Inflammatory macrophage treated with lipopolysaccharide for 4 hours (primary cell): ENCODE results near the gene NMUR1.
A peak's percentile ranks its signal among the peaks of the same experiment; 100 is the strongest.
"Not testable (repeated sequence)": the region's sequence is repeated elsewhere in the genome, so short reads cannot be mapped to it uniquely, and the experiment has no call there.

Experiments used
- DNase-seq: peaks from one replicate; pipeline ENCODE4 v3.0.0-alpha.2; 2020

The NMUR1 gene

DNA sequence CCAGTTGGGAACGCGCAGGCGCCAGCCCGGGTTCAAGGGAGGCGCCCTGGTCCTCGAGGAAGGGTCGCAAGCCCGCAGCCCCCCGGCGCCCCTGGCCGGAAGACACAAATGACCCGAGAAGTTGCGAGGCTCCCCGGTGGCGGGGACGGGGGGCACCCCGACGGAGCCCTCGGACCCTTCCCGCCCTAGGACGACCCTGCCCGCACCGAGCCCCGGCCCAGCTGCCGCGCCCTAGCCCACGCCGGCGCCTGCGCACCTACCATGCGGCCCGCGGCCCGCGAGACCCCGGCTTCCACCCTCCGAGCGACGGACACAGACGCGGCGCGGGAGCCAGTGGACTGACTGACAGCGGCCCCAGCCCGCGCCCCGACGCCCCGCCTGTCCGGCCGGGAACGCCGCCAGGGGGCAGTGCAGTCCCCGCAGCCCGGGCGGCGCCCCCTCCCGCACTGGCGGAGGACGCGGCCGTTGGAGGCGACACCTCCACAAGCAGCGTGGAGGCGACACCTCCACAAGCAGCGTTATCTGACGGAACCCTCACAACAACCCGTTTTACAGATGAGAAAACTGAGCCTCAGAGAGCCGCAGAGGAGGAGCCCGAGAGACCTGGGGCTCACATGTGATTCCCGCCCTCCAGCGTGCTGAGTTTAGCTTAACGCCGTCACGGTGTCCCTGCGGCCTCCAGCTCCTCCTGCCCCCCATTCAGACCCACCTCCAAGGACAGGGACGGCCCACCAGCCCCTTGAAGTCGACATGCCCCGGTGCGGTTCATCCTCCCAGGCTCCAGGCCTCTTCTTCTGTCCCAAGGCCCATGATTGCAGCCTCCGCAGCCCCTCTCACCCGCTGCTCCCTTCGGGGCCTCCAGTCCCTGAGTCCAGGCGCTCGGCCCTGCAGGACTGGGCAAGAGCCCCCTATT lies at the start of gene NMUR1:
Gene NMUR1 (minus strand): TSS at position 347 of the 913 bp plus-strand sequence. CDS start 84 bp downstream, at position 263.
- peak; percentile 40 for DNase-seq

DNA sequence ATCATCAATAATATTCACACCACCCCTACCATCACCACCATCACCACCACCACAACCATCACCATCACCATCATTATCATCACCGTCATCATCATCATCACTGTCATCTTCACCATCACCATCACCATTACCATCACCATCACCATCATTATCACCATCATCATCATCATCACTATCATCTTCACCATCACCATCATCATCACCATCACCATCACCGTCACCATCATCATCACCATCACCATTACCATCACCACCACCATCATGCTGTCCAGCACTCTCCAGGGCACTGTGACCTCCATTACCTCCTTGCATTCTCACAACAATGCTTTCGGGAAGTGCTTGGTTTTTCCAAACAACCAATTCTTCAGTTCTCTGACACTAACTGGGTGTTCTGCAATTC lies 49.3 kb upstream of the NMUR1 start:
- DNase-seq, result no peak

- not testable (repeated sequence) for DNase-seq
These were observed 48.4 kb upstream of the NMUR1 start for GRCh38 chr2:231578655-231579054.

- no peak for DNase-seq
These were observed 46.2 kb upstream of the NMUR1 start for GRCh38 chr2:231576465-231576864.

DNA sequence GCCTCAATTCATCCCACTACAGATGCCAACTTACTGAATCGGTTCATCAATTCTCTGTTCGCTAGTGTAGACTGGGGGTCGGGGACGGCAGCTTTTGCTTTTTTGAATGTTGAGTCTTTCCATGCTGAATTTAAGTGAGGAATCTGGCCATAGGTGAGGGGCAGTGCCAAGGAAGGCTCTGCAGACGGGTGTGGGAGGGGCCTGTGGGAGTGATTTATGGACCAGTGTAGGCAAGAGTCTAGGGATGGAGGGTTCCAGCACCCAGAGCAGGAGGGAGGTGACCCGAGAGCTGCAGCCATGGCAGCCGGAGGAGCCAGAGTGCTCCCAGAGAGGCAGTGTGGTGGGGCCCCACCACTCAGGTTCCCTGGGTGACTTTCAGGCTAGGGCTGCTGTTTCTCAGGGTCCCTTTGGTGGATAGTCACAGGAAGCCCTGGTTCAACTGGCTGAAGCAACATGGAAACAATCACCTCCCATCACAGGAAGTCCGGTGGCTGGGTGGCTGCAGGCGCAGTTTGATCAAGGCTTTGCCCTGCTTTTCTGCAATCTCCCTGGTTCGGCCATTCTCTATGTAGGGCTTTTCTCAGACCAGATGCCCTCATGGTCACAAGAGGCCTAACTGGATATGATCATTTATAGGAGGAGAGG lies 45.5 kb upstream of the NMUR1 start:
- DNase-seq, result no peak

DNA sequence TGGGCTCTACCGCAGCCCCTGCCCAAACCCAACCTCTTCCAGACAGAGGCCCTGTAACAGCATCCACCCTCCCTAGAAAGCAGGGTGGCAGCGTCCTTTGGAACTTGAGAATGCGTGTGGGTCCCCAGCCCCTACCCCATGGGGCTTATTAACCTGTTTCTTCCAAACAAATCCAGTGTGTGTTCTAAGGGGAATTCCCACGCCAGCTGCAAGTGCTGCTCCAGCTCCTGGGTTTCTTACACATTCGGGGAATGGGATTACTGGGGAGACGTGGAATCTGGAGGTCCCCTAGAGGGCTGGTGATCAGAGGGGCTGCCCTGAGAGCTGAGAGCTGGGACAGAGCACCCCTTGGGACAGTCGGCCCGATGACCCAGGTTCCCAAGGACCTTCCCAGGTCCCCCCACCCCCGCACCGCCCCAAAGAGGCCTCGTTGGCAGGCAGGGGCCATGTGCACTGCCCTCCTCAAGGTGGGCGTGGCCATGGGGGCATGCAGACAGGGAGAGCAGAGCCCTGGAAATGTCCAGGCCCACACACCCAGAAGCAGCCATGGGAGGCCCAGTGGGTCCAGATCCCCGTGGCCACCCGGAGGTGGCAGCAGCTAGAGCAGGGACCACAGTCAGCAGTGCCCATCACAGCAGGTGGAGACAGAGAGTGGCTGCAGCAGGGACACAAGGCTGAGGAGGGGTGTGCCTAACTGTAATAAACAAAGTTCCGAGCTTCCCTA lies 43.6 kb upstream of the NMUR1 start:
- no peak for DNase-seq

GRCh38 chr2:231573096-231573495 lies 42.9 kb upstream of the NMUR1 start:
- DNase-seq, result no peak

- DNase-seq, result no peak
These were observed 41.5 kb upstream of the NMUR1 start for GRCh38 chr2:231571661-231572191.

DNA sequence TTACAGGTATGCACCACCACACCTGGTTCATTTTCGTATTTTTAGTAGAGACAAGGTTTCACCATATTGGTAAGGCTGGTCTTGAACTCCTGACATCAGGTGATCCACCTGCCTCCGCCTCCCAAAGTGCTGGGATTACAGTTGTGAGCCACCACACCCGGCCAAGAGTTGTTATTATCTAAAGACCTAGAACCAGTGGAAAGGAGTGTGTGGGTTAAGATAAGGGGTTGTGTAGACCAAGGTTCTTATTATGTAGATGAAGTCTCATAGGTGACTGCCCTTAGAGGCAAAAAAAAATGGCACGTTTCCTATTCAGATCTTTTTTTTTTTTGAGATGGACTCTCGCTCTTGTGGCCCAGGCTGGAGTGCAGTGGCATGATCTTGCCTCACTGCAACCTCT lies 40.7 kb upstream of the NMUR1 start:
- not testable (repeated sequence) for DNase-seq

DNA sequence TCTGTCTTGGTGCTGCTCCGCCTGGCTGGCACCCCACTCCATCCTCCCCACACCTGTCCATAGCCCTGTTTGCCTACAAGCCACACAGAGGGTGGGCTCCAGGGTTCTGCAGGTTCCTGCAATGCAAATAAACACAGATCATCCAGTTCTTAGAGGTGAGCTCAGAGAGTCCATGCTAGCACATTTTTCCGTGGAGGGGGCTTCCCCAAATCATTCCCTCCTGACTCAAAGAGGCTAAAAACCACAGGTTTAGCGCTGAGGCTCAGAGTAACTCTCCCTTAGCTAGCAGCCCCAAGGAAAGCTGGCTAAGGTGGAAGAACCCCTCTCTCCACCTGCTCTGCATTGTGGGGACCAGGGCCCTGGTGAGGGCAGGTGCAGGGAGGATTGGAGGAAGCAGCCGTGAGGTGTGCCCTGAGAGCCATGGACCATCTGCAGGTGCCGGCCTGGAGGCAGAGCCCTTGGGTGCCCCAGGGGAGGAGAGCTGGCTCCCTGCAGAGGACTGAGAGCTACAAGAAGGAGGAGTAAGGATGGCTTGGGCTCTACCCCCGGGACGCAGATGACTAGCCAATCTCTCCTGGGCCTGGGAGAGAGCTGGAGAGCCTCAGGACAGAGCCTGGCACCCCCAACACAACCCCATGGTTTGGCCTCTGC lies 38.7 kb upstream of the NMUR1 start:
- no peak for DNase-seq

- DNase-seq, result no peak
These were observed 38.0 kb upstream of the NMUR1 start for GRCh38 chr2:231568098-231568784.

DNA sequence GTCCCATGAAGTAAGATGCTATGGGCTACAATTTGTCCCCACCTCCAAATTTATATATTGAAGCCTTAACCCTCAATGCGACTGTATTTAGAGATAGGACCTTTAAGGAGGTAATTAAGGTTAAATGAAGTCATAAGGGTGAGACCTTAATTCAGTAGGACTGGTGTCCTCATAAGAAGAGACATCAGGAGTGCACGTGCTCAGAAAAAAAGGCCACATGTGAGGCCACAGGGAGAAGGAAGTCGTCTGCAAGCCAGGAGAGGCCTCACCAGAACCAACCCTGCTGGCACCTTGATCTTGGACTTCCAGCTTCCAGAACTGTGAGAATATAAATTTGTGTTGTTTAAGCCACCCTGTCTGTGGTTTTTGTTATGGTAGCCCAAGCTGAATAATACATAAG lies 36.9 kb upstream of the NMUR1 start:
- DNase-seq, result no peak

- DNase-seq, result no peak
These were observed 35.8 kb upstream of the NMUR1 start for GRCh38 chr2:231565887-231566594.

DNA sequence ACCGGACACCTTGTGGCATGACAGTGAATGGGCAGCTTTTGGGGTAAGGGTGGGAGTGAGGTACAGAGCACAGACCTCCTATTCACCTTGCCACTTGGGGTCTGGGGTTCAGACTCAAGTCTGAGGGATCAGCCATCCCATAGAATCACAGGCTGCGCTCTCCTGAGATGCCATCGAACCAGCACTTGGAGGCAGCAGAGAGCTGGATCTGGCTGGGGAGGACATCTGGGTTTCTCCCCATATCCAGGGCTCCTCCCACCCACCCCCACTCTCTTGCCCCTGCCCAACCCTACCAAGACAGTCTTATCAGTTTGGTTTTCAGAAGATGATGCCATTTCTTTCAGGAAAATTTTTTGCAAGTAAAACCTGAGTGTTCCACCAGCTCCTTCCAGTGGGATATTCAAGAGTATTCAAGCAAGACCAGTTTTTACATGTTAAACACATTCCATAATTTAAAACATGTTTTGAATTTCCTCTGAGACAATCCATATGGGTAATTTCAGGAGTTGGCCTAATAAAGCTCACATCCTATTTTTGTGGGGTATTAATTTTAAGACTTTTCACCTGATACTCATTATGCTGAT lies 33.2 kb upstream of the NMUR1 start:
- DNase-seq, result peak; percentile 64

DNA sequence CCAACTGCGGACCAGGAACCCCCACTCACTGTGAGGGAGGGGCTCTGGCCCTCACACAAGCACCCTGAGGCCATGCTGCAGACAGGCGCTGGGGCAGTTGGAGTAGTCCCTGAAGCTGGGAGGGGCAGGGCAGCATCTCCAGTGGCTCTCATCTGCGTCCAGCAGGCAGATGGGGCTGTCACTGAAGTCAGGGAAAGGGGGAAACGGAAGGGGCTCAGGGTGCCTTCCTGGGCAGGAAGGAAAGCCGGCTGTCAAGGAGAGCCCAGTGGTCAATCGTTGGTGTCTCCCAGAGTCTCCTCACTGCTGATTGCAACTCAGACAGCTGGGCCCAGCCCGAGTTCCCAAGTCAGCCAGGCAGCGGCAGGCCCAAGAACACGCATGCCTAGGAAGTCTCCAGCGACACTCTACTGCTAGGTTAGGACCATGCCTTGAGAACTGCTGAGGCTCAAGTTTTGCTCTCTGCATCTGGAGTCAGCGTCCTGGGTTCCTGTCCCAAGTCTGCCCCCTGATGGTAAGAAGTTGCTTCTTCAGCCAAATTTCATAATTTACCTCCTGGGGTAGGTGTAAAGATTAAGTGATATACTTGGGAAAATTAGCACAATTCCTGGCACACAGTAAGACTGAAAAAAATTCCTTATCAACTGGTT lies 27.4 kb upstream of the NMUR1 start:
- peak; percentile 85 for DNase-seq

- no peak for DNase-seq
These were observed 26.7 kb upstream of the NMUR1 start for GRCh38 chr2:231556981-231557380.

DNA sequence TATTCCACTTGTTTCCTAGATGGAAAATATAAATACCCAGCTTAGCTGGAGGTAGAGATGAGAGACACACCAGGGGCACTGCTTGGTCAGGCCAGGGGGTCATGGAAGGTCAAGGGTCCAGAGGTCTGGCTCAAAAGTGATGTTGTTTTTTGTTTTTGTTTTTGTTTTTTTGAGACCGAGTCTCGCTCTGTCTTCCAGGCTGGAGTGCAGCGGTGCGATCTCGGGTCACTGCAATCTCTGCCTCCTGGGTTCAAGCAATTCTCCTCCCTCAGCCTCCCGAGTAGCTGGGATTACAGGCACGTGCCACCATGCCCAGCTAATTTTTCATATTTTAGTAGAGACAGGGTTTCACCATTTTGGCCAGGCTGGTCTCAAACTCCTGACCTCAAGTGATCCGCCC lies 26.3 kb upstream of the NMUR1 start:
- not testable (repeated sequence) for DNase-seq

DNA sequence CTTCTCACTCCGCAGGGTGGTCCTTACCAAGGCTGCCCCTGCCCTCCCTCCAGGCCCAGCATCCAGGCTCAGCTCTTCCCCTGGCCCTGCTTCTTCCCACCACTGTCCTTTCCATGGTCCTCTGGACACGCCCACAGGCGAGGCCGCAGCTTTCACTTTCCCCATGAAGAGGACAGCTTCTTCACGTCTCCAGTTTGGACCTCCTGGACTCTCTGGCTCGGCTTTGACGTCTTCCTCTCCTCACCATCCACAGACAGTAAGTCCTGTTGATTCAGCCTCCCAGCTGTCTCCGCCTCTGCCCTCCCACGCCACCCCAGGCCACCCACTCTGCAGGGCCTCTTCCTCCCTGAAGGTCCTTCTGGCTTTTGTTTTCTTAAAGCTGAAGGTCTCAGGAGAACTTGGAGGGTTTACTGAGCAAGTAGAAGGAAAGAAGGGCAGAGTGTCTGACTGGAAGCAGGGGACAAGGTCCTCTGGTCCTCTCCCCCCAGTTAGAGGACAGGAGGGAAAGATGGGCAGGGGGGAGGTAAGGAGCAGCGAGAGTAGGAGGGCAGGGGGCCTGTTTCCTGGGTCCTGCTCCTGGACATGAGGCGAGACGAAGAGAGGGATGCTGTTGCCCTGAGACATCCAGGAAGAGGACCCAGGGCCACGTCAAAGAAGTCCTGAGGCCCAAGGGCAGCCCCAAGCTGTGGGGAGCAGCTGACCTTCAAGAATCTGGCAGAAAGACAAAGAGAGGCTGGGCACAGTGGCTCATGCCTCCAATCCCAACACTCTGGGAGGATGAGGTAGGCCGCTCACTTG lies 24.7 kb upstream of the NMUR1 start:
- peak; percentile 83 for DNase-seq

DNA sequence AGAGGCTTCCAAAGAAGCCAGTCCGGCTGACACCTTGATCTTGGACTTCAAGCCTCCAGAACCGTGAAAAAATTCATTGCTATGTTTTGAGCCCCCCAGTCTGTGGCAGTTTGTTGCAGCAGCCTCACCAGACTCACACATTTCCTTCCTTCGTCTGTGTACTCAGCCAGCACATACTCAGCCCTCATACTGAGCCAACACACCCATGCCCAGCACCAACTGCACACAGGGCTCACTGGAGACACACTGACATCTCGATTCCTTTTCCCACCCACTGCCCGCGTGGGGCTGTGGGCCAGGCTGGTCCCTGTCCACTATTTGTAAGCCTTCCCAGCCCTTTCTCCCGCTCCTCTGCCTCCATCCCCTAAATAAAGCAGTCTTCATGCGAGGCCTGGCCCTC lies 24.1 kb upstream of the NMUR1 start:
- no peak for DNase-seq

DNA sequence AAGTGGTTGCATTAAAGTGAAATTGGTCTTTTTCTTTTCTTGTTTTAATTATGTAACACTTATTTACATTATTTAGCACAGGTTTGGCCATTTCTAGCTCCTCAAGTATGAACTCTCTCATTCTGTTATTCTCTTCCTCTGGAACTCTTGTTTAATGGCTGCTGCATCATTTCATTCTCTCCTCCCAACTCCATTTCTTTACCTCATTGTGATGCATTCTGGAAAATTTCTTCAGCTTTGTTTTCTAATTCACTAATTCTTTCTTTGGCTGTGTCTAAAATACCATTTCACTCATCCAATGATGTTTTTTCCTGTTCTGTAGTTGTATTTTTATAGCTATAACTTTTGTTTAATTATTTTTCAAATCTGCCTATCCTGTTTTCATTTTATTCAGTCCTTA lies 22.5 kb upstream of the NMUR1 start:
- no peak for DNase-seq
